Mesendoderm (in vitro differentiated cells): ENCODE results near the gene TECPR2.

Experiments used
- DNase-seq: peaks from one replicate; pipeline ENCODE4 v3.0.0; 2013
- H2AK5ac ChIP-seq: 2 replicates; pipeline ENCODE4 v1.6.1; 2013; ENCODE audit warnings: low read length, inconsistent platforms
- H2BK120ac ChIP-seq: 2 replicates; pipeline ENCODE4 v1.6.1; 2013; ENCODE audit warnings: low read depth, mild to moderate bottlenecking, low read length, moderate library complexity, mixed read lengths
- H2BK15ac ChIP-seq: replicated peaks from 2 replicates; pipeline ENCODE4 v1.6.1; 2013; ENCODE audit warnings: low read depth, mild to moderate bottlenecking, moderate library complexity
- H2BK5ac ChIP-seq: 2 replicates; pipeline ENCODE4 v1.6.1; 2013; ENCODE audit warnings: low read length, inconsistent platforms
- H3K18ac ChIP-seq: 2 replicates; pipeline ENCODE4 v1.6.1; 2013; ENCODE audit warnings: mild to moderate bottlenecking, low read length, mixed read lengths
- H3K23ac ChIP-seq: one replicate; pipeline ENCODE4 v1.6.1; 2013; ENCODE audit warnings: low read length
- H3K27ac ChIP-seq: 2 replicates; pipeline ENCODE4 v1.5.1; 2013; ENCODE audit warnings: low read depth, mild to moderate bottlenecking, inconsistent platforms, low read length, moderate library complexity
- H3K27me3 ChIP-seq: 2 replicates; pipeline ENCODE4 v1.6.1; 2013; ENCODE audit warnings: low read length, control low read depth, mild to moderate bottlenecking, inconsistent platforms; ENCODE audit not compliant: insufficient read depth, poor library complexity
- H3K36me3 ChIP-seq: 2 replicates; pipeline ENCODE4 v1.6.1; 2013; ENCODE audit warnings: low read length, inconsistent platforms; ENCODE audit not compliant: control insufficient read depth, insufficient read depth
- H3K4ac ChIP-seq: one replicate; pipeline ENCODE4 v1.6.1; 2013; ENCODE audit warnings: low read depth, mild to moderate bottlenecking, low read length, moderate library complexity
- H3K4me1 ChIP-seq: 2 replicates; pipeline ENCODE4 v1.6.1; 2013; ENCODE audit warnings: low read depth, low read length, inconsistent platforms; ENCODE audit not compliant: control insufficient read depth
- H3K4me2 ChIP-seq: 2 replicates; pipeline ENCODE4 v1.6.1; 2013; ENCODE audit warnings: low read length
- H3K4me3 ChIP-seq: 2 replicates; pipeline ENCODE4 v1.5.1; 2013; ENCODE audit warnings: mild to moderate bottlenecking, low read length
- H3K56ac ChIP-seq: one replicate; pipeline ENCODE4 v1.6.1; 2013; ENCODE audit warnings: low read length
- H3K79me1 ChIP-seq: 2 replicates; pipeline ENCODE4 v1.6.1; 2013; ENCODE audit warnings: low read length, inconsistent platforms
- H3K79me2 ChIP-seq: 2 replicates; pipeline ENCODE4 v1.6.1; 2013; ENCODE audit warnings: mild to moderate bottlenecking, low read length; ENCODE audit not compliant: control insufficient read depth, insufficient read depth
- H3K9ac ChIP-seq: 2 replicates; pipeline ENCODE4 v1.6.1; 2013; ENCODE audit warnings: low read length, inconsistent platforms
- H4K5ac ChIP-seq: one replicate; pipeline ENCODE4 v1.6.1; 2013; ENCODE audit warnings: low read length
- H4K8ac ChIP-seq: one replicate; pipeline ENCODE4 v1.6.1; 2013; ENCODE audit warnings: low read depth, mild to moderate bottlenecking, control low read depth, low read length, moderate library complexity
- WGBS: extraction: QIAGEN DNeasy Blood & Tissue Kit; methylation state at CpG from one replicate; pipeline ENCODE4 v1.1.7; 2013; ENCODE audit warnings: low lambda C conversion rate, missing lambda C conversion rate; ENCODE audit not compliant: insufficient coverage; ENCODE audit errors: extremely low coverage; 5-methylcytosine and 5-hydroxymethylcytosine counted together

The TECPR2 gene

GRCh38 chr14:102434647-102435175 is 72.0 kb downstream of the TECPR2 start:
- H3K27me3 ChIP-seq: no peaks in the 10 kb centered on the region
- H3K56ac ChIP-seq: no peak overlapping the region
- H3K79me2 ChIP-seq: no peaks in the 10 kb centered on the region
- H3K23ac ChIP-seq: no peak overlapping the region
- no peak overlapping the region for H2BK15ac ChIP-seq
- no peaks in the 10 kb centered on the region for H3K36me3 ChIP-seq
- H2BK120ac ChIP-seq: no peak overlapping the region
- no CpG with 5 or more reads among the region's 11 CpGs for WGBS
- H3K4me2 ChIP-seq: no peak overlapping the region
- no peak overlapping the region for H3K9ac ChIP-seq
- no peak overlapping the region for H3K4me3 ChIP-seq
- H3K4ac ChIP-seq: no peak overlapping the region
- H3K4me1 ChIP-seq: no peaks in the 10 kb centered on the region
- no peak overlapping the region for H4K5ac ChIP-seq
- no peak overlapping the region for H3K27ac ChIP-seq
- no peak overlapping the region for H4K8ac ChIP-seq
- no peak overlapping the region for H2AK5ac ChIP-seq
- H3K18ac ChIP-seq: no peak overlapping the region
- no peaks in the 10 kb centered on the region for H3K79me1 ChIP-seq
- no peak overlapping the region for H2BK5ac ChIP-seq
- DNase-seq: no peak

DNA sequence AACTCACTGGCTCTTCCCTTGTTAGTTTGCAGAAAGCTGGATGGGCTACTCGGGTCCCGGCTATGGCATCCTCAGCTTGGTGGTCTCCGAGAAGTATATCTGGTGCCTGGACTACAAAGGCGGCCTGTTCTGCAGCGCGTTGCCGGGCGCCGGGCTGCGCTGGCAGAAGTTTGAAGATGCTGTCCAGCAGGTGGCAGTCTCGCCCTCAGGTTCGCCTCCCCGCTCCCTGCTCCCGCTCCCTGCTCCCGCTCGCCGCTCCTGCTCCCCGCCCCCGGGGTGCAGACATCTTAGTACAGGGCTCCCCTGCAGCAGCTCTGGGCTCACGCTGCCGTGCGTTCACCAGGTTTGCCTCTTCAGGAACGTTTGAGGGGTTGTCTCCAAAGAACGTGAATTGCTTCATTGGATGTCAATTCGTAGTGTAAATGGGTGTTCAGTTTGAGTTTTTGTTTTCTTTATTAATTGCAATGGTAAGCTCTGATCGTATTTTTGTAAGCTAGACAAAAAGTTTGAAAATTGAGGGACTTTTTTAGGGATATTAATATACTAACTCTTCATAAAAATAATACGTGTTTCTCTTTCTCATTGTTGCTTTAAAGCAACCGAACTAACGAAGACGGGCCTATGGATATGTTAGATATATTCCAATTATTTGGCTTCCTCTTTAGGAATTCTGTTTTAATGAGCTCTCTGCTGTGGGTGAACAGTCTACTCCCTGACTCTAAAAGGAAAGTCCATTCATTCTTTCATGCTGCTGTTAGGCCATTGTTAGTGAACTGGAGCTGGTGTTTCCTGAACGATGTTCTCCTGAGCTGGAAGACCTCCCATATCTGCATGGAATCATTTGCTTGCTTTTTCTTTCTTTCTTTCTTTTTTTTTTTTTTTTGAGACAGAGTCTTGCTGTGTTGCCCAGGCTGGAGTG is 75.5 kb downstream of the TECPR2 start:
- Histone ChIP-seq H3K79me1 (no peaks in the 10 kb centered on the region), H2BK15ac (no peak overlapping the region), H3K4me1 (no peaks in the 10 kb centered on the region), H3K4ac (no peak overlapping the region), H2BK120ac (no peak overlapping the region), H3K79me2 (no peaks in the 10 kb centered on the region), H3K27ac (no peak overlapping the region), H3K36me3 (peaks cover 2% of the 10 kb centered on the region), H2BK5ac (no peak overlapping the region), H3K18ac (no peak overlapping the region), H3K56ac (no peak overlapping the region), H3K27me3 (no peaks in the 10 kb centered on the region), H3K4me2 (no peak overlapping the region), H4K8ac (no peak overlapping the region), H3K9ac (peak overlapping the region; percentile 38), H3K23ac (no peak overlapping the region), H2AK5ac (no peak overlapping the region), H3K4me3 (no peak overlapping the region), H4K5ac (no peak overlapping the region)
- peak; percentile 85 for DNase-seq
- WGBS: no CpG with 5 or more reads among the region's 31 CpGs

GRCh38 chr14:102439556-102439955 is 76.8 kb downstream of the TECPR2 start:
- no CpG with 5 or more reads among the region's 8 CpGs for WGBS
- no peak overlapping the region for H3K23ac ChIP-seq
- peaks cover 2% of the 10 kb centered on the region for H3K36me3 ChIP-seq

GRCh38 chr14:102440392-102440791 is 77.7 kb downstream of the TECPR2 start:
- H3K4me2 ChIP-seq: no peak overlapping the region
- H3K36me3 ChIP-seq: peaks cover 2% of the 10 kb centered on the region
- no peak overlapping the region for H2BK15ac ChIP-seq
- no peak overlapping the region for H4K5ac ChIP-seq
- H3K18ac ChIP-seq: no peak overlapping the region
- no peak overlapping the region for H3K9ac ChIP-seq
- H3K27me3 ChIP-seq: no peaks in the 10 kb centered on the region
- no peak overlapping the region for H3K23ac ChIP-seq
- no peaks in the 10 kb centered on the region for H3K79me1 ChIP-seq
- H3K4me3 ChIP-seq: no peak overlapping the region
- no peak overlapping the region for H2AK5ac ChIP-seq
- DNase-seq: no peak
- H3K4ac ChIP-seq: no peak overlapping the region
- no CpG with 5 or more reads among the region's 11 CpGs for WGBS
- H3K79me2 ChIP-seq: no peaks in the 10 kb centered on the region
- H2BK5ac ChIP-seq: no peak overlapping the region
- H3K4me1 ChIP-seq: no peaks in the 10 kb centered on the region
- no peak overlapping the region for H2BK120ac ChIP-seq
- H3K56ac ChIP-seq: no peak overlapping the region
- H3K27ac ChIP-seq: no peak overlapping the region
- no peak overlapping the region for H4K8ac ChIP-seq

More at GRCh38 chr14:102439556-102439955, 76.8 kb downstream of the TECPR2 start:
- no peak overlapping the region for H4K8ac ChIP-seq
- no peak overlapping the region for H3K9ac ChIP-seq
- no peak for DNase-seq
- no peak overlapping the region for H2BK120ac ChIP-seq
- H3K56ac ChIP-seq: no peak overlapping the region
- no peak overlapping the region for H3K4me3 ChIP-seq
- no peak overlapping the region for H2BK15ac ChIP-seq
- H3K4me2 ChIP-seq: no peak overlapping the region
- no peaks in the 10 kb centered on the region for H3K79me2 ChIP-seq
- no peak overlapping the region for H2AK5ac ChIP-seq
- H3K79me1 ChIP-seq: no peaks in the 10 kb centered on the region
- no peak overlapping the region for H3K27ac ChIP-seq
- no peaks in the 10 kb centered on the region for H3K27me3 ChIP-seq
- no peaks in the 10 kb centered on the region for H3K4me1 ChIP-seq
- no peak overlapping the region for H2BK5ac ChIP-seq
- no peak overlapping the region for H3K18ac ChIP-seq
- no peak overlapping the region for H4K5ac ChIP-seq
- H3K4ac ChIP-seq: no peak overlapping the region

DNA sequence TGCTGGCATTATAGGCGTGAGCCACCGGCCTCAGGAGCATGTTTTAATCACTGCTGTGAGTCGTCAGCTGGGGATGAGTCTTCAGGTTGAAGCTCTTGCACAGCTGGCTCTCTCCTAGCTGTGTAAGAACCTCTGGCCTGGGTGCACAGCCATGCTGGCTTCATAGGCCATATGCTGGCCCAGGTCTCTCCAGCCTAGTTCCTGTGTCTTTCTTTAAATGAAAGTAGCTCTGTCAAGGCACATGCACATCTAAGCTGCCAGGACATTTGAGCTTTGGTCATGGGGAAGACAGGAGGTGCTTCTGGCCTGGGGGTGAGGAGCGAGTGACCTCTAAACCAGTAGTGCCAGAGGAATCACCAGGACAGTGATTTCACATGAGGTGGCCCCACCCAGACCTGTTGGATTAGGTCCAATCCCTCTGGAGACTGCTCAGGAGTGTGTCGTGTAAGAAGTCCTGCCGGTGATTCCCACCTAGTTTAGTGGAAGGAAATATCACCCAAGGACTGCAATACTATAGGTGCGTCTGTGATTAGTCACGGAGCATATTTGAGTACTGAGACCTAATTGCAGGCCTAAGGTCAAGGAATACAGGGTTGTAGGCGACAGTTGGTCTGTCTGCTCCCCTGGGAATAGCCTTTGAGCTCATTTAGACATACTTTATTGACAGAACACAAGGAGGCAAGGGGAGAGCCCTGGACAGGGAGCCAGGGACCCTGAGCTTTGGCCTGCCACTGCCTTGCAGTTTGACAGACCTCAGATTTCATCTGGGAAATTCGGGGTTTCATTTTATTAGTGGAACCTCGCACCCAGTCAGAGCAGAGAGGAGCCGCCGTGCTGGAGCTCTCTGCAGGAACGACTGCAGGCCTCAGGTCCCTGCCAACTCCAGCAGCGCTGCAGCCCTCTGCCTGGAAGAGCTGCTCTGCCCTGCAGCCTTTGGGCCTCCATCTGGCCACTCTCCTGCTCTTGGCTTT is 79.8 kb downstream of the TECPR2 start:
- H4K8ac ChIP-seq: no peak overlapping the region
- H2AK5ac ChIP-seq: no peak overlapping the region
- no peak overlapping the region for H3K4me3 ChIP-seq
- no peak overlapping the region for H2BK15ac ChIP-seq
- no peak overlapping the region for H3K18ac ChIP-seq
- H3K9ac ChIP-seq: no peak overlapping the region
- no peak overlapping the region for H3K27ac ChIP-seq
- H3K79me1 ChIP-seq: no peaks in the 10 kb centered on the region
- peaks cover 2% of the 10 kb centered on the region for H3K36me3 ChIP-seq
- H4K5ac ChIP-seq: no peak overlapping the region
- no peak for DNase-seq
- H2BK5ac ChIP-seq: no peak overlapping the region
- no peak overlapping the region for H3K4me2 ChIP-seq
- H3K23ac ChIP-seq: no peak overlapping the region
- H3K79me2 ChIP-seq: no peaks in the 10 kb centered on the region
- no peaks in the 10 kb centered on the region for H3K4me1 ChIP-seq
- H2BK120ac ChIP-seq: no peak overlapping the region
- H3K4ac ChIP-seq: no peak overlapping the region
- WGBS: no CpG with 5 or more reads among the region's 15 CpGs
- no peaks in the 10 kb centered on the region for H3K27me3 ChIP-seq
- H3K56ac ChIP-seq: no peak overlapping the region
